H1 (cell line): Measurements from ENCODE around the gene SAFB. TPM values are rescaled to one million over a fixed set of nuclear protein-coding genes. Genes with fewer than 3 reads are reported as not detected.

Experiments used
- ASH2L ChIP-seq: fragments of 200-600, 300-600 bp; sonication (generic); IDR thresholded peaks from one replicate; pipeline ENCODE4 v1.7.1; 2017; ENCODE audit warnings: low read length
- CBX8 ChIP-seq: fragments of 300-800, 300-1000 bp; sonication (generic); IDR thresholded peaks from 2 replicates; pipeline ENCODE4 v1.7.1; 2016; ENCODE audit warnings: low read depth, low read length, borderline replicate concordance
- CREB1 ChIP-seq: IDR thresholded peaks from 2 replicates; pipeline ENCODE4 v1.6.1; 2012; ENCODE audit warnings: inconsistent platforms
- CTCF ChIP-seq, 3 experiments: IDR thresholded peaks; 1 replicate in 2 of 3; 2 replicates in 1 of 3; pipeline versions ENCODE4 v1.5.1 to v1.6.1; 2011; ENCODE audit warnings: low read length in 3 of 3, mild to moderate bottlenecking in 3 of 3, inconsistent platforms in 2 of 3, low read depth in 1 of 3, moderate library complexity in 1 of 3; ENCODE audit not compliant: insufficient read depth in 1 of 3; ENCODE audit errors: control extremely low read depth in 1 of 3
- E2F6 ChIP-seq: IDR thresholded peaks from 2 replicates; pipeline ENCODE4 v1.6.1; 2012; ENCODE audit warnings: inconsistent platforms
- JUND ChIP-seq: IDR thresholded peaks from 2 replicates; pipeline ENCODE4 v1.6.1; 2011; ENCODE audit warnings: mild to moderate bottlenecking, improper control_type of control experiment, low read length
- MAFK ChIP-seq: IDR thresholded peaks from 2 replicates; pipeline ENCODE4 v1.6.1; 2012; ENCODE audit warnings: low read depth, mild to moderate bottlenecking, improper control_type of control experiment, low read length
- MAX ChIP-seq: IDR thresholded peaks from 2 replicates; pipeline ENCODE4 v1.6.1; 2012; ENCODE audit warnings: inconsistent platforms
- PHF8 ChIP-seq: fragments of 200-600 bp; sonication (generic); conservative IDR thresholded peaks from 2 replicates; pipeline ENCODE4 v1.7.1; 2012; ENCODE audit warnings: low read depth, mild to moderate bottlenecking, inconsistent platforms, low read length, moderate library complexity
- POLR2A ChIP-seq, 2 experiments: IDR thresholded peaks; 1 replicate in 1 of 2; 2 replicates in 1 of 2; pipeline ENCODE4 v1.6.1; 2011; ENCODE audit warnings: low read depth in 2 of 2, low read length in 2 of 2, mild to moderate bottlenecking in 2 of 2; ENCODE audit errors: control extremely low read depth in 1 of 2
- RBBP5 ChIP-seq: IDR thresholded peaks from 2 replicates; pipeline ENCODE4 v1.7.1; 2012; ENCODE audit warnings: low read depth, mild to moderate bottlenecking, inconsistent platforms, low read length, moderate library complexity, borderline replicate concordance
- RXRA ChIP-seq: IDR thresholded peaks from 2 replicates; pipeline ENCODE4 v1.6.1; 2011; ENCODE audit warnings: low read depth, mild to moderate bottlenecking, low read length, moderate library complexity; ENCODE audit not compliant: insufficient read depth
- SIX5 ChIP-seq: IDR thresholded peaks from 2 replicates; pipeline ENCODE4 v1.6.1; 2011; ENCODE audit warnings: mild to moderate bottlenecking, low read depth, low read length
- SP4 ChIP-seq: IDR thresholded peaks from 2 replicates; pipeline ENCODE4 v1.6.1; 2012; ENCODE audit warnings: low read length, inconsistent platforms
- TAF1 ChIP-seq: IDR thresholded peaks from 2 replicates; pipeline ENCODE4 v1.6.1; 2011; ENCODE audit warnings: mild to moderate bottlenecking, low read depth, low read length
- YY1 ChIP-seq: IDR thresholded peaks from 2 replicates; pipeline ENCODE4 v1.6.1; 2011; ENCODE audit warnings: low read depth, mild to moderate bottlenecking, low read length
- polyA plus RNA-seq, 7 experiments: library from polyadenylated mRNA; depleted of rRNA in 3 of 7; stranded (reverse) in 5 of 7; unstranded in 2 of 7; fragments of >200 nt in 5 of 7; fragments of 200-250 nt in 2 of 7; gene quantifications; 1 replicate in 5 of 7; 2 replicates in 1 of 7; 4 replicates in 1 of 7; pipeline versions ENCODE4 v1.2.1 to v1.2.3, GENCODE V29; 2011 to 2013; ENCODE audit warnings: missing spikeins in 2 of 7, mixed read lengths in 2 of 7
- total RNA-seq: library from RNA; stranded (reverse); fragmentation: NEBNext Ultra II Directional; extraction: Animal tissue kit (Norgen Biotek cat#: 25700); gene quantifications from 2 replicates; pipeline ENCODE4 v1.2.1, GENCODE V29; 2021
- TF ChIP-seq, protein P1 (sequence below): IDR thresholded peaks from 2 replicates; pipeline ENCODE4 v1.6.1; 2011; ENCODE audit warnings: low read depth, mild to moderate bottlenecking, low read length; ENCODE audit not compliant: insufficient read depth

SAFB gene
- total and polyA plus RNA-seq, 2 of the 8 experiments (the other 6 are each of a cell fraction or from before 2014, with no cell fraction given), result 27.0 to 110 TPM

DNA sequence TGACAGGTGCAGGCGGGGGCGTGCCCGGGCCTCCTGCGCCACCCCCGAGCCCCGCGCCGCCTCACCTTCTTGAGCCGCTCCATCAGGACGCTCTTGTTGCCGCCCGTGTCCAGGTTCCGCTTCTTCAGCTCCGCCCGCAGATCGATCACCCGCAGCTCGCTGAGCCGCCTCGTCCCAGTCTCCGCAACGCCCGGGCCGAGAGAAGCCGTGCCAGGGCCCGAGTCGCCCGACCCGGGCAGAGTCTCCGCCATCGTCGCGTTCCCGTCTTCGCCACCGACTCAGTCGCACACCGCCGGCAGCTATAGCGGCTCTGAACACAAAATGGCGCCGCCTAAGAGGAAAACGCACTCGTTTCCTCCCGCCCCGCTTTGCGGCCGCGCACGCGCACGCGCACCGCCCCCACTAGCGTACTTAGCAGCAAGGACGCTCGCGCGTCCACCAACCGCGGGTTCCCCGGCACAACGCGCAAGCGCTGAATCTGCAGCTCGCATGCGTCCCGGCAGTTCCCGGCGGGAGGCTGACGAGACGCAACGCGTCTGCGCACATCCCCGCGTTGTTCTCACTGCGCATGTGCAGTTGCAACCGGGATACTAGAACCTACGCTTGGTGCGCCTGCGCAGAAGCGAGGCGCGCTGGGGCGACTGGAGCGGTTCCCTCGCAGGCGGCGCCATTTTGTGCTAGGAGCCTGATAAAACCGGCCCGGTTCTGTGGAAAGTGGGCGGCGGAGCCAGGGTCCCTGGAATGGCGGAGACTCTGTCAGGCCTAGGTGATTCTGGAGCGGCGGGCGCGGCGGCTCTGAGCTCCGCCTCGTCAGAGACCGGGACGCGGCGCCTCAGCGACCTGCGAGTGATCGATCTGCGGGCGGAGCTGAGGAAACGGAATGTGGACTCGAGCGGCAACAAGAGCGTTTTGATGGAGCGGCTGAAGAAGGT lies at the start of gene SAFB, which contains the start of gene SAFB2 (continued):
- TF ChIP-seq CTCF (IDR thresholded peaks at IDR 0.05; ENCODE audit: control extremely low read depth in 1 of 3, insufficient read depth in 1 of 3, low read depth in 1 of 3, low read length in 3 of 3) (no peak), SIX5 (no peak), PHF8 (peak; percentile 83), MAFK (no peak), MAX (peak; percentile 77), TAF1 (peak; percentile 90), YY1 (peak; percentile 95), POLR2A (IDR thresholded peaks at IDR 0.05; ENCODE audit: control extremely low read depth in 1 of 2, low read depth in 2 of 2, low read length in 2 of 2) (peak; percentile 61 to 86; a peak in 2 of 3 replicates), RXRA (no peak), CBX8 (no peak), JUND (0 out of 2 replicates have a peak, but pooled peaks have one; percentile 3), SP4 (peak; percentile 80; the same call in 1 of the 2 replicates), CREB1 (peak; percentile 52; the same call in 1 of the 2 replicates), E2F6 (peak; percentile 63), ASH2L (peak; percentile 43), RBBP5 (peak; percentile 24; the same call in 1 of the 2 replicates)
- TF ChIP-seq, protein P1, sequence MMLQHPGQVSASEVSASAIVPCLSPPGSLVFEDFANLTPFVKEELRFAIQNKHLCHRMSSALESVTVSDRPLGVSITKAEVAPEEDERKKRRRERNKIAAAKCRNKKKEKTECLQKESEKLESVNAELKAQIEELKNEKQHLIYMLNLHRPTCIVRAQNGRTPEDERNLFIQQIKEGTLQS, result no peak
